ENCODE results near the gene CXCR5.

CXCR5 gene

GRCh38 chr11:118877487-118878162 is 6.1 kb upstream of the CXCR5 start:
- DNase-seq (ENCODE audit: low spot score), result no peak

DNA sequence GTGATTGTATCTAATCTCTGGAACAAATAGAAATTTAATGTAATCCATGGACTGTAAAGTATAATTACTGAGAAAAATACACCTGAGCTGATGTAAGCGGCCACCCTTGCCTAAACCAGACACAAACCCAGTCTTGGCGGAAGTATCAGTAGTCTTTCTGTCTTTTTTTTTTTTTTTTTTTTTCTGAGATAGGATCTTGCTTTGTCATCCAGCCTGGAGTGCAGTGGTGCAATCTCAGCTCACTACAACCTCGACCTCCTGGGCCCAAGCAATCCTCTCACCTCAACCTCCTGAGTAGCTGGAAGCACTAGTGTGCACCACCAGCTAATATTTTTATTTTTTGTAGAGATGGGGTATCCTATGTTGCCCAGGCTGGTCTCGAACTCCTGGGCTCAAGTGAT is 5.5 kb upstream of the CXCR5 start:
- no peak for DNase-seq (ENCODE audit: low spot score)

DNA sequence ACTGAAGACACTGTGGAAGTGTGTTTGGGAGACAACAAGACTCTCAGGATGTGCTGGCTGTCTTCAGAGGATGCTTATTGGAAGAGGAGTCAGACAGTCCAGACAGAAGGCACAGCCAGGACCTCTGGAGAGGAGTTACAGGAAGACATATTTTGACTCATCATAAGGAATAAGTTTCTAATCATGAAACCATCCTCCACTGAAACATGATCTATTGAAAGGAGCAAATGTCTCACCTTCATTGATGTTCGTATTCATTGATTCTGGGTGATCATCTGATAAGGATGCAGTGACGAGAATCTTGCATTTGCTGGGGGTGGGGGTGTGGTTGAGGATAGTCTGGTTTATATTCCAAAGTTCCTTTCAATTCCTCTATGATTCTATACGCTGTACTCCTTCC is 2.5 kb upstream of the CXCR5 start:
- DNase-seq (ENCODE audit: low spot score), result no peak

DNA sequence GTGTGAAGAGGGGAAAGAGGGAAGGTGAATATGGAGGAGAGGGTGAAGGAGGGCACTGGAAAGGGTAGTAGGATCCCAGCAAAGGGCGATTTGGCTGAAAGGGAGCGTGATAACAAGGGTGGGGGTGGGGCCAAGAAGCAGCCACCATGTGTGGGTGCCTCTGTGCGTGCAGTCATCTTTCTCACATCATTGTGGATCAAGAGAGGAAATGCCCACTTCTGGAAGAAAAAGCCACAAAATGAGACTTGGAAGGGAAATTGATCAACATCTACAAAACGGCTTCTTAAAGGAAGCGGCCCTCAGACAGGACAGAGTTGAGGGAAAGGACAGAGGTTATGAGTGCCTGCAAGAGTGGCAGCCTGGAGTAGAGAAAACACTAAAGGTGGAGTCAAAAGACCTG is 1.2 kb upstream of the CXCR5 start:
- DNase-seq (ENCODE audit: low spot score), result no peak

DNA sequence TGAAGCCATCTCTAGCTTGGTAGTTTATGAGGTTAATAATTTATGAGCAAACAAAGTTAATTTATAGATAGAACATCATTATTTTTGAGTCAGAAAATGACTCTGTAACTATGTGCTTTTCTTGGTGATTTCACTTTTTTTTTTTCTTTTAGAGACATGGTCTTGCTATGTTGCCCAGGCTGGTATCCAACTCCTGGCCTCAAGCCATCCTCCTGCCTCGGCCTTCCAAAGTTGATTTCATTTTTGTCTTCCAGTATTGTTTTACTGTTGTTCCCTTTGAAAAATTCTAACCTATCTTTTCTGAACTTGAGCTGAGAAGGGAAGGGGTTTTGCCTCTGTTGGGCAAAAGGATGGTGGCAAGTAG is 706 bp upstream of the CXCR5 start:
- DNase-seq (ENCODE audit: low spot score), result no peak

DNA sequence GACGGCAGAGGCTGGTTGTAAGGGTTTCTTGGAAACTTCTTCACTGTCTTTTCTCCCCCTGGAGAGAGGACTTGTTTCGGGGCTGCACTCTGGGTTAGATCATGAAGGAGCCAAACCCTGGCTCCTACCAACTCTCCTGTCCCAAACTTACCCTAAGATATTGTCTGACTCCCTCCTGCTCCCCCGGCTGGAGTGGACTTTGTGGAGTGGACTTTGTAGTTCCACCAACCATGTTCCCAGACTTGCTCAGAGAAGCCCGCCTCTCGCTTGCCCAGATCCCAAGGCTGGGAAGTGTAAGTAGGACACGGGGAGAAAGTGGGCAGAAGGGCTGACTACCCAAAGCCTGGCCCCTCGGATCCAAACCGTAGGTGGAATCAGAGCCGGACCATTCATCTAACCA is 1.2 kb downstream of the CXCR5 start:
- no peak for DNase-seq (ENCODE audit: low spot score)

DNA sequence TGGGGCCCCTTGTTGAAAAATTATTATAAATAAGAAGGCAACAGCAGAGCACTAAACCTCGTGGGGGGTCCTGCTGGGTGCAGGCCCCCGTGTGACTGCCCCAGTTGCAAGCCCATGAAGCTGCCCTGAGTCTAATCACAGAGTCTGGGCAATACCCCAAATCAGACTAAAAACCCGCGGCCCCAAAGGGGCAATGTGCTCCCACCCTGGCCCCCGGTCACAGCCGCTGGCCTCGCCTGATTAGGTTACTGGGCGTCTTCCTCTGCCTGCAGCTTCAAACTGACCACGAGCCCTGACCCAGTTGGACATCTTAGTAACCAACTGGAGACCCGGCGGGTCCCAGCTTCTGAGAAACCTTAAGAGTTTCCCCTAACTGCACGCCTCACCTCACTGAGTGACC is 1.6 kb downstream of the CXCR5 start:
- no peak for DNase-seq (ENCODE audit: low spot score)

DNA sequence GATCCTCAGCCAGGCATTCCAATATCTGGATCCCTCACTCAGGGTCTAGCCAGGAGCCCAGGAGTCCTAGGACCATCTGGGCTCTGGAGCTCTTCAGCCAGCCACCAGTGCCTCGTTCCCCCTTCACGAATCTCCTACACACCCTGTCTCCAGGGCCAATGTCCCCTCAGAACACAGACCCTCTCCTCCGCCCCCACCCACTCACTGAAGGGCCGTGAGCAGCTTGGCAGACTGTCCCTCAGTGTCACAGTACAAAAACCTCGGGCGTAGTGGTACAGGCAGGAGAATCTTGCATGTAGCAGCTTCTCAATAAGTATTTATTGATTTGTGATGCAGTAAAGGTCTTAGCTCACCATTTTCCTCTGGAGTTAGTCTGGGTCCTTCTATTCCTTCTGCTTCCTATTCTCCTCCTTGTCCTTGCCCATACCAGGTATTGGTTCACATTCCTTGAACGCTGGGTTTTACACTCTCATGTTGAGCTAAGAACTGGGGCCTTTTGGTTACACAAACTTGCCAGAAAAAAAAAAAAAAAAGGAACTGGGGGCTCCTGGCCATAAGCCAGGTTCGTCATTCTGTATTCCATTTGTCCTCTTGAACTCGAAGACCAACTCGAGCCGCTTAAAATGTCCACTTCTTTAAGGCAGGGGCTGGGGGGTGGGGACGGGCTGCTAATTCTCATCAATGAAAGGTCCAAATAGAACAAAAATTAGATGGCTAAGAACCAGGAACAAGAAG is 2.3 kb downstream of the CXCR5 start:
- DNase-seq (ENCODE audit: low spot score), result no peak

DNA sequence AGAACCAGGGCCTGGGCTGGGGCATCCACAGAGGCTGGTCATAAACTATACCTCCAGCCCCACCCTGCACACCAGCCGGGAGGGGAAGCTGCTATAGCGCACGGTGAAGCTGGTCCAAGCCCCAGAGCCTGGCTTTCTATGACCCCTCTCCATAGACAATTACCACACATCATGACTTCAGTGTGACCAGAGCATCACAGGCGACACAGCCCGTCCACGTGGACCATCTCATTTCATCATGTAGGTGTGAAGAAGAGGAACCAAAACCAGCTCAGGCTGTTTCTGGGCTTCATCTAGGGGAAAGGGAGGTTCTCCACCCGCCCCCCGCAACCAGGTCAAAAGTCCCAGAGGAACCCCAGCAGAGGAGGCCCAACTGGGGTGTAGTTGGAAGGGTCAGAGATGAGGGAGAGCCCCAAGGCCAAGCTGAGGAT is 3.0 kb downstream of the CXCR5 start:
- no peak for DNase-seq (ENCODE audit: low spot score)

DNA sequence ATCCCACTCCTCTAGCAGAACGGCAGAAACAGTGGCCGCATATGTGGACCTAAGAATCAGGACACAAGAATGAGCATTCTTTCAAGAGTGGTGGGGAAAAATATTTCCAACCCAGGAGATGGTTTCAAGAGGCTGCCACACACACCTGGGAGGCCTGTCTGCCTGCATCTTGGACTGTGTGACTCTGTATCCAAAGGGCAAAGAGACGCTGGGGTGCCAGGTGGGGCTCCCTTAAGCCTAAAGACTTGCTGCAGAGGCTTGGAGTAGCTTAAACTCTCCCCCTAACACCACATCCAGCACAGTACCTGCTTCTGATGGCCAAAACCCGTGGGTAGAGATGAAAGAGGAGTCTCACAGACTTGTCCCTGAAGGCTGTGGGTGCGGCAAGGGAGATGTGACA is 3.5 kb downstream of the CXCR5 start:
- DNase-seq (ENCODE audit: low spot score), result no peak

DNA sequence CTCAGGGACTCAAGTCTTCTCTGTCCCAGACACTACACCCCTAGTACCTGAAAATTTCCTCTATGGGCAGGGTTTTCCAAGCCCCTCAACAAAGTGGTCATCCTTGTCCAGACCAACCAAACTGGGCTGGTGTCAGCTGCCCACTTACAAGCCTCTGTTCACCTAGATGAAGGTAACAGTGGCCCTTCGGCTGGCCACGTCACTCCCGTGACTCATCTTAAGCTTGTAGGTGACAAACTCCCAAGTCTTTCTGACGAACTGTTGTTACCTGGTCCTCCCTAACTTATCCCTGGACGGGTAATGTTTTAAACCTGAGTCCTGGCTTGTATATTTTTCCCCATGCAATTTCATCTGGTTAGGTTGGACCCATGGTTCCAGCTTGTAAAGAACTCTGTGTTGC is 4.7 kb downstream of the CXCR5 start:
- no peak for DNase-seq (ENCODE audit: low spot score)

GRCh38 chr11:118889797-118890196 is 6.1 kb downstream of the CXCR5 start:
- DNase-seq (ENCODE audit: low spot score), result no peak

DNA sequence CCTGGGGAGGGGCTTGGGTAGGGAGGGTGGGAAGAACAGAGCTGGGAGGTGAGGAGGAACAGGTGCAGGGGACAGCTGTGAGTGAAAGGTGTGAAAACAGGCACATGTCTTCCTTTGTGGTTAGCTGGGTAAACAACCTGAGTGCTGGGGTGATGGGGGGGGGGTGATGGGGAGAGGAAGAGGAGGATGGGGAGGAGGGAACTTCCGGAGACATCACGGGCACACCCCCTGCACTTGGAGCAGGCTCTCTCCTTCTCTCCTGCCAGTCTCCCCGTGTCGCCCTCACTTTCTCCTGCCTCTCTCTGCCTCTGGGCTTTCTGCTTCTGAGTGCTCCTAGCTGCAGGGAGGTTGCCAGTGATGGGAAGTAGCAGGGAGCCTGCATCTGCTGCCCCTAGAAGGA is 8.8 kb downstream of the CXCR5 start:
- DNase-seq (ENCODE audit: low spot score), result no peak

DNA sequence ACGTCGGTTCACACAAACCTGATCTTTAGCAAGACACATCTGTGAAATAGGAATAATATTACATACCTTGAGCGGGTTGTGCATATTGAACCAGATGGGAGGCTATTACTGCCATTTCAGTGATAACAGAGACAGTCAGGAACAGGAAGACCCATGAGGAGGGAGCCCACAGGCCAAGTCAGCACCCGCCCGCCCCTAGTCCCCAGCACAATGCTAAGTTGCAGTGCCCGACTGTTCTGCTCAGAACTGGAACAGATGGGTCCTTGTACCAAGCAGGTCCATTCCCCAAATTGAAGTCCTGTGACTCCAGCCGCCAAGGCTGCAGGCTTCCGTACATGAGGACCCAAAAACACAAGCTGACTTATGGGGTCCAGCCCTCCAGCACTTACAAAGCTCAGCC is 9.3 kb downstream of the CXCR5 start:
- no peak for DNase-seq (ENCODE audit: low spot score)

GRCh38 chr11:118893662-118894061 is 10.0 kb downstream of the CXCR5 start:
- no peak for DNase-seq (ENCODE audit: low spot score)

- no peak for DNase-seq (ENCODE audit: low spot score)
Measured at GRCh38 chr11:118894192-118894591, 10.5 kb downstream of the CXCR5 start.

GRCh38 chr11:118895093-118896039 is 11.7 kb downstream of the CXCR5 start:
- DNase-seq (ENCODE audit: low spot score), result no peak

DNA sequence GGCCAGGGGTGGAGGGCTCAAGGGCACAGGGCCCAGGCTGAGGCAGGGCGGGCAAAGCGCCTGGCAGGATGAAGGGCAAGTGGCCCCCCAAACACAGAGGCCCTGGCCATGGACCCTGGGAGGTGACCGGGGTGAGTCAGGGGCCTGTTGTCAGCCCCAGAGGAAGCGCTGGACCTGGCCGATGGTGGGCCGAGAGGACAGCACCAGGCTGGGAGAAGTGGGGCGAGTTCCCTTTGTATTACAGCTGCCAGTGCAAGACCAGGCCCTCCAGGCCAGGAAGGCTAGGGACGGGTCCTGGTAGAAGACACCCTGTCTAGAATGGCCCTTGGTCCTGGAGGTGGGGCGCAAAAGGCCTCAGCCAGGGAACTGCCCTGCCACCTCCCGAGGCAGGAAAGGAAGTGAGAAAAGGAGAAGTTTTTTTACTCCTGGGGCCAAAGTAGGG is 12.8 kb downstream of the CXCR5 start:
- DNase-seq (ENCODE audit: low spot score), result no peak

DNA sequence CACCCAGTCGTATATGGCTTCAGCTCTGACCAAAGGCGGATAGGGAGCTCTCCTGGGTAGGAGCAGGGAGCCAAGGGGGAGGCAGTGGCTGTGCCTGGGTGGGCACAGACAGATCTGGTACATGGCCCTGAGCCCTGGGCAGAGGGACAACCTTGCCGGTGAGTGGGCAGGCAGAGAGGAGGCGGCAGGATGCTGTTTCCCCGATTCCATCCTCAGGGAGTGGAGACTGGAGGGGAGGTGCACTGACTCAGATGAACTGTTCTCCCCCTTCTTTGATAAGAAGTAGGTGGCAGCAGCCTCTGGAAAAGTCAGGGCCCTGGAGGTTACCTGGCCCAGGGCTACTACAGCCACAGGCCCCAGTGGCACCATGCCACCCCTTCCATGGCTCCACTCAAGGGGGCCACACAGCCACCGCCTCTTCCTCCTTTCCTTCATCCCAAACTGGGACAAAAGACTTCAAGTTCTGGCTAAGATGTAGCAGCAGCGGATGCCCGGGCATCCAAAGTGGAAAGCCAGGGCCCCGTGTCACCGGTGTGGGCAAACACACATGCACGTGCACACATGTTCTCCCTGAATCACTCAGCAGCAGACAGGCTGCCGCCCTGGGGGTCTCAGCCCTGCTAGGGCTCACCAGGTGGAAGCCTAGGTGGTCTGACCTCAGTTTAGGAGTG is 13.4 kb downstream of the CXCR5 start:
- DNase-seq (ENCODE audit: low spot score), result no peak

DNA sequence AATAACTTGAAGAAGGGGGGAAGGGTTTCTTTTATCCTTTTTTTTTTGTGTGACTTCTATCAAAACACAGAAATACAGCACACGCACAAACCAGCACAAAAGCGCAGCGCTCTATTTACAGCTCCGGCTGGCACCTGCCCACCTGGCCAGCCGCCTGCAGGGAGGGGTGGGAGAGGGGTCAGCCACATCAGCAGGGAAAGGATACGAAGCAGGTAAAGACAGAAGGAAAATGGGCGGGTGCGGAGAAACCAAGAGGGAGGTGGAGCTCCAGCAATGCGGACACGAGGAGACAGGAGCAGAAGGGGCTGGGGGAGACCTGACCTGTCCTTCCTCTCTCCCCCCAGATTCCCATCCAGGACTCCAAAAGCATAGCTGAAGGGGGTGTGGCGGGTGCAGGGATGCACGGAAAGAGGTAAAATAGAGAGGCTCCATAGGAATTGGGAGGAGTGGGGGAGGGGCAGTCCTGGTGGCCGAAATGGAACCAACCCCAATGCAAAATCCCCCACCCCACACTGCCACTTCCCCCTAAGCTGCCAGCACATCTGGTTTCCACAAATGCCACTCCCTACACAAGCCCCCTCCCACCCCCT is 14.1 kb downstream of the CXCR5 start:
- no peak for DNase-seq (ENCODE audit: low spot score)

- no peak for DNase-seq (ENCODE audit: low spot score)
Measured at GRCh38 chr11:118898400-118899295, 15.0 kb downstream of the CXCR5 start.

All from LoVo (cell line).